ENCODE results near the gene CALCB.

- no peak for TF ChIP-seq EZH2 (IDR thresholded peaks at IDR 0.05; ENCODE audit: insufficient read depth, poor library complexity, severe bottlenecking)
- no peak for TF ChIP-seq EZH2phosphoT487 (IDR thresholded peaks at IDR 0.05; ENCODE audit: insufficient read depth, low read depth)
Observed at GRCh38 chr11:15119352-15119751, 46.0 kb downstream of the CALCB start.
